Effector memory CD8-positive, alpha-beta T cell (primary cell): Measurements from ENCODE around the gene CDH4.

Experiments used
- ATAC-seq: fragments of 150-1000 bp; cut with Tn5 transposase; replicated peaks from 2 replicates; pipeline ENCODE4 v1.10.0; 2021; ENCODE audit warnings: mild to moderate bottlenecking, moderate library complexity
- DNase-seq, 3 experiments: peaks; one replicate each; pipeline ENCODE4 v3.0.0; 2021
- H3K27ac Mint-ChIP-seq, 2 donors: one replicate each; pipeline ENCODE4 v1.8.0; 2022; ENCODE audit warnings: mild to moderate bottlenecking in 2 of 2, mixed read lengths in 2 of 2, moderate library complexity in 2 of 2
- H3K27me3 Mint-ChIP-seq, 2 donors: one replicate each; pipeline ENCODE4 v1.8.0; 2022; ENCODE audit warnings: mixed read lengths in 2 of 2
- H3K36me3 Mint-ChIP-seq: one replicate; pipeline ENCODE4 v1.8.0; 2022; ENCODE audit warnings: mild to moderate bottlenecking, moderate library complexity, mixed read lengths; ENCODE audit not compliant: insufficient read depth
- H3K4me1 Mint-ChIP-seq, 2 donors: one replicate each; pipeline ENCODE4 v1.8.0; 2022; ENCODE audit warnings: low read depth in 2 of 2, mixed read lengths in 2 of 2
- H3K4me3 Mint-ChIP-seq, 2 donors: one replicate each; pipeline ENCODE4 v1.8.0; 2022; ENCODE audit warnings: mild to moderate bottlenecking in 2 of 2, mixed read lengths in 2 of 2, moderate library complexity in 2 of 2
- H3K9me3 Mint-ChIP-seq, 2 donors: one replicate each; pipeline ENCODE4 v1.8.0; 2022; ENCODE audit warnings: mixed read lengths in 2 of 2

The CDH4 gene

GRCh38 chr20:61440548-61441055, 188.5 kb downstream of the CDH4 start:
- Mint-ChIP-seq H3K27me3 (peaks cover 0 to 23% of the 10 kb centered on the region in 2 donors), H3K4me3 (no peak overlapping the region), H3K36me3 (no peaks in the 10 kb centered on the region), H3K9me3 (peaks cover 0 to 7% of the 10 kb centered on the region in 2 donors), H3K27ac (no peak overlapping the region), H3K4me1 (no peaks in the 10 kb centered on the region)
- no peak for DNase-seq
- no peak for ATAC-seq

- DNase-seq (no peak), ATAC-seq (no peak)
- peaks cover 0 to 13% of the 10 kb centered on the region in 2 donors for H3K27me3 Mint-ChIP-seq
- no peak overlapping the region for H3K27ac Mint-ChIP-seq
- H3K36me3 Mint-ChIP-seq = no peaks in the 10 kb centered on the region
- H3K9me3 Mint-ChIP-seq = no peaks in the 10 kb centered on the region
- no peak overlapping the region for H3K4me3 Mint-ChIP-seq
- H3K4me1 Mint-ChIP-seq = no peaks in the 10 kb centered on the region
These were observed 189.5 kb downstream of the CDH4 start for GRCh38 chr20:61441537-61441936.

- Mint-ChIP-seq H3K9me3 (no peaks in the 10 kb centered on the region), H3K27me3 (peaks cover 0 to 7% of the 10 kb centered on the region in 2 donors), H3K4me1 (no peaks in the 10 kb centered on the region), H3K36me3 (no peaks in the 10 kb centered on the region), H3K27ac (no peak overlapping the region), H3K4me3 (no peak overlapping the region)
- ATAC-seq = no peak
- no peak for DNase-seq
These were observed 190.1 kb downstream of the CDH4 start for GRCh38 chr20:61442075-61442670.

- Mint-ChIP-seq H3K4me1 (no peaks in the 10 kb centered on the region), H3K27me3 (peaks cover 0 to 1% of the 10 kb centered on the region in 2 donors), H3K27ac (no peak overlapping the region), H3K36me3 (no peaks in the 10 kb centered on the region), H3K9me3 (no peaks in the 10 kb centered on the region), H3K4me3 (no peak overlapping the region)
- DNase-seq (no peak), ATAC-seq (no peak)
These were observed 190.7 kb downstream of the CDH4 start for GRCh38 chr20:61442718-61443117.

GRCh38 chr20:61443443-61444126, 191.5 kb downstream of the CDH4 start:
- Mint-ChIP-seq H3K9me3 (peaks cover 0 to 1% of the 10 kb centered on the region in 2 donors), H3K4me3 (no peak overlapping the region), H3K27me3 (no peaks in the 10 kb centered on the region), H3K36me3 (no peaks in the 10 kb centered on the region), H3K4me1 (no peaks in the 10 kb centered on the region), H3K27ac (no peak overlapping the region)
- ATAC-seq (no peak), DNase-seq (no peak)

- Mint-ChIP-seq H3K4me3 (no peak overlapping the region), H3K9me3 (peaks cover 0 to 1% of the 10 kb centered on the region in 2 donors), H3K27ac (no peak overlapping the region), H3K27me3 (no peaks in the 10 kb centered on the region), H3K4me1 (no peaks in the 10 kb centered on the region), H3K36me3 (no peaks in the 10 kb centered on the region)
- ATAC-seq = no peak
- no peak for DNase-seq
These were observed 192.6 kb downstream of the CDH4 start for GRCh38 chr20:61444637-61445036.

GRCh38 chr20:61445138-61445537, 193.1 kb downstream of the CDH4 start:
- peaks cover 0 to 1% of the 10 kb centered on the region in 2 donors for H3K9me3 Mint-ChIP-seq

GRCh38 chr20:61445741-61446140, 193.7 kb downstream of the CDH4 start:
- Mint-ChIP-seq H3K4me1 (no peaks in the 10 kb centered on the region), H3K27me3 (no peaks in the 10 kb centered on the region), H3K36me3 (no peaks in the 10 kb centered on the region), H3K4me3 (no peak overlapping the region), H3K27ac (no peak overlapping the region), H3K9me3 (peaks cover 0 to 1% of the 10 kb centered on the region in 2 donors)
- DNase-seq = no peak
- no peak for ATAC-seq

More at GRCh38 chr20:61445138-61445537, 193.1 kb downstream of the CDH4 start:
- H3K36me3 Mint-ChIP-seq = no peaks in the 10 kb centered on the region
- no peak overlapping the region for H3K4me3 Mint-ChIP-seq
- ATAC-seq (no peak), DNase-seq (no peak)
- H3K4me1 Mint-ChIP-seq = no peaks in the 10 kb centered on the region
- no peaks in the 10 kb centered on the region for H3K27me3 Mint-ChIP-seq
- no peak overlapping the region for H3K27ac Mint-ChIP-seq

GRCh38 chr20:61447952-61448351, 195.9 kb downstream of the CDH4 start:
- no peak overlapping the region for H3K4me3 Mint-ChIP-seq

GRCh38 chr20:61448386-61448785, 196.3 kb downstream of the CDH4 start:
- DNase-seq (no peak), ATAC-seq (no peak)
- no peak overlapping the region for H3K4me3 Mint-ChIP-seq
- H3K27me3 Mint-ChIP-seq = no peaks in the 10 kb centered on the region
- no peaks in the 10 kb centered on the region for H3K36me3 Mint-ChIP-seq
- H3K27ac Mint-ChIP-seq = no peak overlapping the region
- H3K4me1 Mint-ChIP-seq = no peaks in the 10 kb centered on the region
- H3K9me3 Mint-ChIP-seq = peaks cover 0 to 1% of the 10 kb centered on the region in 2 donors

More at GRCh38 chr20:61447952-61448351, 195.9 kb downstream of the CDH4 start:
- no peaks in the 10 kb centered on the region for H3K36me3 Mint-ChIP-seq
- no peak for ATAC-seq
- no peaks in the 10 kb centered on the region for H3K4me1 Mint-ChIP-seq
- no peaks in the 10 kb centered on the region for H3K27me3 Mint-ChIP-seq
- DNase-seq = no peak
- peaks cover 0 to 1% of the 10 kb centered on the region in 2 donors for H3K9me3 Mint-ChIP-seq
- no peak overlapping the region for H3K27ac Mint-ChIP-seq

- no peaks in the 10 kb centered on the region for H3K4me1 Mint-ChIP-seq
- no peaks in the 10 kb centered on the region for H3K27me3 Mint-ChIP-seq
- H3K4me3 Mint-ChIP-seq = no peak overlapping the region
- no peaks in the 10 kb centered on the region for H3K36me3 Mint-ChIP-seq
- ATAC-seq = no peak
- no peak for DNase-seq
- no peak overlapping the region for H3K27ac Mint-ChIP-seq
- peaks cover 0 to 1% of the 10 kb centered on the region in 2 donors for H3K9me3 Mint-ChIP-seq
These were observed 197.1 kb downstream of the CDH4 start for GRCh38 chr20:61449057-61449609.

GRCh38 chr20:61449916-61450315, 197.9 kb downstream of the CDH4 start:
- no peak for DNase-seq
- no peaks in the 10 kb centered on the region for H3K27me3 Mint-ChIP-seq

GRCh38 chr20:61450549-61450948, 198.5 kb downstream of the CDH4 start:
- Mint-ChIP-seq H3K4me3 (no peak overlapping the region), H3K4me1 (no peaks in the 10 kb centered on the region), H3K9me3 (peaks cover 0 to 1% of the 10 kb centered on the region in 2 donors), H3K36me3 (no peaks in the 10 kb centered on the region), H3K27ac (no peak overlapping the region), H3K27me3 (no peaks in the 10 kb centered on the region)
- ATAC-seq (no peak), DNase-seq (no peak)

More at GRCh38 chr20:61449916-61450315, 197.9 kb downstream of the CDH4 start:
- Mint-ChIP-seq H3K27ac (no peak overlapping the region), H3K4me1 (no peaks in the 10 kb centered on the region), H3K4me3 (no peak overlapping the region), H3K9me3 (peaks cover 0 to 1% of the 10 kb centered on the region in 2 donors), H3K36me3 (no peaks in the 10 kb centered on the region)
- ATAC-seq = no peak

GRCh38 chr20:61451009-61451408, 198.9 kb downstream of the CDH4 start:
- Mint-ChIP-seq H3K4me1 (no peaks in the 10 kb centered on the region), H3K9me3 (peaks cover 0 to 1% of the 10 kb centered on the region in 2 donors), H3K4me3 (no peak overlapping the region), H3K27me3 (no peaks in the 10 kb centered on the region), H3K36me3 (no peaks in the 10 kb centered on the region), H3K27ac (no peak overlapping the region)
- DNase-seq = no peak
- ATAC-seq = no peak
